T follicular helper cell (primary cell): ENCODE results near the gene MT1F.

Source experiments
- DNase-seq: peaks from one replicate; pipeline ENCODE4 v3.0.0-alpha.2; 2020; ENCODE audit warnings: low read depth

MT1F gene

DNA sequence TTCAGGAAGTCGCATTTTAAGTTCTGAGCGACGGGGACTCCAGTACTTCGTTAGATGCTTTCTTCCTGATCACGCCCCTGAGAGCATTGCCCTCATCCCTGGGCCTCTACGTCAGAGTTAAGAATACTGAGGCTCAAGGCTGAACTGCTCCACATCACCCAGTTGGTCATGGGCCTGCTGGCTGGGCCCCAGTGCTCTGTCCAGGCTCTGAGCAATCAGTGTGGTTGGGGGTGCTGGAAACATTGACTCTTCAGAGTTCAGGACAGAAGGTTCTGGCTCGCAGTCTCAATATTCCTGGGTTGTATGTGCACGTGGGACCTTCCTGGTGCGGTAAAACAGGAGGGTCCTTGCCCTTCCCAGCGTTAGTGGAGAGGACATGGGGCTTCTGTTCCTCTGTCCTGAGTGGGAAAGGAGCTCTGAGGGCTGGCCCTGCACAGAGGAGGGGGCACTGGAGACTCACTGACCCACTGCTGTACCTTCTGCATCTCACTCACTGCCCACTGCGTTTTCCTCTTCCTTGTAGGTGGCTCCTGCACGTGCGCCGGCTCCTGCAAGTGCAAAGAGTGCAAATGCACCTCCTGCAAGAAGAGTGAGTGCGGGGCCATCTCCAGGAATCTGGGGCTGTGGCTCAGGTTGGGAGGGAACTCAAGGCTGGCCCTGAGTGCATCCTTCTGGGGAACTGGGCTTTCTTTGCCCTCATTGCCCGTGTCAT lies 31.7 kb upstream of the MT1F start:
- DNase-seq, result no peak

GRCh38 chr16:56626685-56627084 lies 31.1 kb upstream of the MT1F start:
- no peak for DNase-seq

DNA sequence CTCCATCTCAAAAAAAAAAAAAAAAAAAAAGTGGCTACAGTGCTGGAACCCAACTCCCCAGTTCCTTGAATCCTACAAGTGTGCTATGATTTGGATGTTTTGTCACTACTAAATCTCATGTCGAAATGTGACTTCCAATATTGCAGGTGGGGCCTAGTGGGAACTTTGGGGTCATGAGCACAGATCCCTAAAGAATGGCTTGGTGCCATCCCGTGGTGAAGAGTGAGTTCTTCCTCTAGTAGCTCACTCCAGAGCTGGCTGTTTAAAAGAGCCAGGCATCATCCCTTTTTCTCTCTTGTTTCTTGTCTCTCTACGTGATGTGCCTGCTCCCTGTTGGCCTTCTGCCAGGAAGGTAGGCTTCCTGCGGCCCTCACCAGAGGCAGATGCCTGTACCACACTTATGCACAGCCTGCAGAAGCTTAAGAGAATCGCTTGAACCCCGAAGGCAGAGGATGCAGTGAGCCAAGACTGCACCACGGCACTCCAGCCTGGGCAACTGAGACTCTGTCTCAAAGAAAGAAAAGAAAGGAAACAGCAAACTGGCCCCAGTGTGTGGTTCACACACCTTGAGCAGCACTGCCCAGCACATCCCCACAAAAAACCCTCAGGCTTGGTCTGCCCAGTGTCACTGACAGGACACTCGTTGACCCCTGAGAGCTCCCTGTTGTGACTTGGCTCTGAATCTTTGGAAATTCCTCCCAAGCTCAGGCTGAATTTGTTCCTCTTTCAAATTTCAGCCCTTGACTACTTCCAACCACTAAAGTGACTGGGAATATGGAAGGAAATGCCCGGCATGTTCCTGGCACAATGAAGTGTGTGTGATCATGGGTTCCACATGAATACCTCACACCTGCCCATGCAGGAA lies 29.0 kb upstream of the MT1F start:
- no peak for DNase-seq

DNA sequence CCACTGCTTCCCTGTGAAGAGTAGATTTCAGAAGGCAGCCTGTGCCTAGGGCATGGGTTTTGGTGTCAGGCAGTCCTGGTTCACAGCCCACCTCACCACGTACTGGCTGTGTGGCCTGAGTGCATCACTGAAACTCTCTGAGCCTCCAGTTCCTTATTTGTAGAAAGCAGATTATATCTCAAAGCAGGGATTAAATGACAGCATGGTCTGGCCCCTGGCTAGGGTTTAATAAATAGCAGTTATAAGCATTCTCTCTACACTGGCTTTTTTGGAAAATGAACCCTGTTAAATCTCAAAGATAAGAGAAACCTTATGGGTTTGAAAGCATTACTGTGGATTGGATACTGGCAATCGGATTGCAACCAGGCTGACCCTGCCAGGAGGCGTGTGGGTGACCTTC lies 28.2 kb upstream of the MT1F start:
- no peak for DNase-seq

GRCh38 chr16:56630134-56630533 lies 27.6 kb upstream of the MT1F start:
- DNase-seq, result no peak

DNA sequence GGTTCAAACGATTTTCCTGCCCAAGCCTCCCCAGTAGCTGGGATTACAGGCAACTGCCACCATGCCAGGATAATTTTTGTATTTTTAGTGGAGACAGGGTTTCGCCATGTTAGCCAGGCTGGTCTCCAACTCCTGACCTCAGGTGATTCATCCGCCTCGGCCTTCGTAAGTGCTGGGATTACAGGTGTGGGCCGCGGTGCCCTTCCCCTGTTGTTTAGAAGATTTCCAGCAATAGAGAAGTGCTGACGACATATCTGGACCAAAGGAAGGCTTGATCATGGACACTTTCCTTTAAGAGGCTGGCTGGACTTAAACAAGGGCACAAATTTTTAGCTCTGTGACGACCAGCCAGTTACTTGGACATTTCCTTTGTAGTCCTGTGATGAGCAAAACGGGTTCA lies 26.6 kb upstream of the MT1F start:
- no peak for DNase-seq

DNA sequence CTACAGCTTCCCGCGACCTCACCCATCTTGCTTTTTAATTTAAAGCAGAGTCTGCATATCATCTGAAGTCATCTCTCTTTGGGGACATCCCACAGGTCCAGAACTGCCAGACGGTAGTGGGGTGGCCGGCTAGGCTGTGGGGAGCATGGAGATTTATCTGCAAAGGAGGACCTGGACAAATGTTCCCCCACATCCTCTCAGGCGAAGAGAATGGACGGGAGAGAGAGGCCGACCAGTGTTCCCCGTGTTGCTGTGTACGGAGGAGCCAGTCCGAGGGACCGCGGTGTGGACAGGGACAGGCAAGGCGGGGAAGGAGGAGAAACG lies 26.0 kb upstream of the MT1F start:
- no peak for DNase-seq

- DNase-seq, result no peak
Observed at GRCh38 chr16:56632156-56632847, 25.5 kb upstream of the MT1F start, which contains the start of gene MT1M. Gene MT1M (plus strand): TSS chr16:56632659. CDS start chr16:56632732, 73 bp downstream.

DNA sequence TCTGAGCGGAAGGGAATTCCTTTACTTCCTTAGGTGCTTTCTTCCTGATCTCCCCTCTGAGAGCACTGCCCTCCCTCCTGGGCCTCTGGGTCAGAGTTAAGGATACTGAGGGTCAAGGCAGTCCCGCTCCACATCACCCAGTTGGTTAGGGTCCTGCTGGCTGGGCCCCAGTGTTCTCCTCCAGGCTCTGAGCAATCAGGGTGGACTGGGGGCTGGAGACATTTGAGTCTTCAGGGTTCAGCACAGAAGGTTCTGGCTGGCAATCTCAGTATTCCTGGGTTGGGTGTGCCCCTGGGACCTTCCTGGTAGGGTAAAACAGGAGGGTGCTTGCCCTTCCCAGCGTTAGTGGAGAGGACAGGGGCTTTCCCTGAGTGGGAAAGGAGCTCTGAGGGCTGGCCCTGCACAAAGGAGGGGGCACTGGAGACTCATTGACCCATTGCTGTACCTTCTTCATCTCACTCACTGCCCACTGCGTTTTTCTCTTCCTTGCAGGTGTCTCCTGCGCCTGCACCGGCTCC lies 24.9 kb upstream of the MT1F start:
- DNase-seq, result no peak

GRCh38 chr16:56633535-56633934 lies 24.2 kb upstream of the MT1F start:
- DNase-seq, result no peak

- no peak for DNase-seq
Observed at GRCh38 chr16:56634715-56635440, 22.9 kb upstream of the MT1F start.

DNA sequence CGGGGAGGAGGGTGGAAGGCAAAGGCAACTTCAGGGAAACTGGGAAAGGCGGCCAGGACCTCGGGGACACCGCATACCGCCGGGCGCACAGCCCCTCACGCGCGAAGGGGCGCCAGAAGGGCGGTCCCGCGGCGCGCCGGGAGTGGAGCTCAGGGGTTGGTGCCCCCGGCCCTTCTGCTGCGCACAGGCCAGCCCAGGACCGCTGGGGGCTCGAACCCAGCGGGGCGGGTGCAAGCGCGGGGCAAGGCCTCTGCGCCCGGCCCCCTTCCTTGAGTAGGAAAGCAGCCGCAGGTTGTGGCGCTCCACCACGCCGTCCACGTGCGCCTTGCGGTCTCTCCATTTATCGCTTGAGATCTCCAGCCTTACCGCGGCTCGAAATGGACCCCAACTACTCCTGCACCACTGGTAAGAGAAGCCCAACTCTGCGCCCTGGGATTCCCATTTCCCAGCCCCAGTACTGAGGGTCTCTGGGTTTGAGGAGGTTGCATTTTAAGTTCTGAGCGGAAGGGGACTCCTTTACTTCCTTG lies 22.3 kb upstream of the MT1F start:
- DNase-seq, result no peak

DNA sequence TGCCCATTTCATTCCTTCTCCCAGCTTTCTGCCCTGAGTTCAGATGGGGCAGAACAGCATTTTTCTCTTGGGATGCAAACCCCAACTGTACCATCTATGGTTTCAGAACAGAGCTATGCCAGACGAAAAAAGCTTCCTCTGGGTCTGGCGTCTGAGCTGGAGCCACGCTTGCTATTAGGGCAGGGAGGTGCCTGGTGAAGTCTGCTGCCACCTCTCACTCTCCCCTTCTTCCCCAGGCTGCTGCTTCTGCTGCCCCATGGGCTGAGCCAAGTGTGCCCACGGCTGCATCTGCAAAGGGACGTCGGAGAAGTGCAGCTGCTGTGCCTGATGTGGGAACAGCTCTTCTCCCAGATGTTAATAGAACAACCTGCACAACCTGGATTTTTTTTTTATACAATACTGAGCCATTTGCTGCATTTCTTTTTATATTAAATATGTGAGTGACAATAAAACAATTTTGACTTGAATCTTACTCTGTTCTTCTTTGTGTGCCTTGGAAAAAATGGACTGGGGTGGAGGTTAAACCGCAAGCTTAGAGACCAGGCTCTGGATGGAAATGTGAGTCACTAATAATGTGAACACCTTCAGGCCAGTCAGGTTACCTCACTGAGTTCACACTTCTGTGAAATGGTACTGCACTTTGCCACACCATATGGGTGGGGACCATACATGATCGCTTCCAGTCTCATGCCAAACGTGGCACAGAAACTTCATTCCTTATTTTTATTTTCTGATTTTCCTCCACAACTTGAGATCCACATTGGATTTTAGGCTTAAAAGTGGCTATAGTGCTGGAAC lies 20.9 kb upstream of the MT1F start:
- DNase-seq, result no peak

DNA sequence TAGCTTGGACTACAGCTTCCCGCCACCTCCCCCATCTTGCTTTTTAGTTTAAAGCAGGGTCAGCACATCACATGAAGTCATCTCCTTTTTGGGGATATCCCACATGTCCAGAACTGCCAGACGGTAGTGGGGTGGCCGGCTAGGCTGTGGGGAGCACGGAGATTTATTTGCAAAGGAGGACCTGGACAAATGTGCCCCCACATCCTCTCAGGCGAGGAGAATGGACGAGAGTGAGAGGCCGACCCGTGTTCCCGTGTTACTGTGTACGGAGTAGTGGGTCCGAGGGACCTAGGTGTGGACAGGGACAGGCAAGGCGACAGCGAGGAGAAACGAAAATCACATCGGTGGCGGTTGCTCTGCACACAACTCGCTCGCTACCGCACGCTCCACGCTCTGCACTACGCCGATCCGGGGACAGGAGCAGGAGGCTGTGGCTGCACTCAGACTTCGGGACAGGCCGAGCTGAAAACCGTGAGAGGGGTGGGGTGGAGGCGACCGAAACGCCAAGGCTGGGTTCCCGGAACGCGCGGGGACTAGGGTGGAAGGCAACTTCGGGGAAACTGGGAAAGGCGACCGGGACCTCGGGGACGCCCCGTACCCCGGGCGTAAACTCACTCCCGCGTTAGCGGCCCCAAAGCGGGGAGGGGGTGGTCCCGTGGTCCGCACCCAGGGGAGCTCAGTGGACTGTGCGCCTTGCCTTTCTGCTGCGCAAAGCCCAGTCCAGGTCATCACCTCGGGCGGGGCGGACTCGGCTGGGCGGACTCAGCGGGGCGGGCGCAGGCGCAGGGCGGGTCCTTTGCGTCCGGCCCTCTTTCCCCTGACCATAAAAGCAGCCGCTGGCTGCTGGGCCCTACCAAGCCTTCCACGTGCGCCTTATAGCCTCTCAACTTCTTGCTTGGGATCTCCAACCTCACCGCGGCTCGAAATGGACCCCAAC lies 19.7 kb upstream of the MT1F start, which contains the start of gene MT1A:
MT1A (plus strand) TSS at position 853 of the 937 bp plus-strand sequence; CDS start at position 926, 73 bp downstream.
- DNase-seq, result no peak

GRCh38 chr16:56639045-56639444 lies 18.7 kb upstream of the MT1F start:
- no peak for DNase-seq

DNA sequence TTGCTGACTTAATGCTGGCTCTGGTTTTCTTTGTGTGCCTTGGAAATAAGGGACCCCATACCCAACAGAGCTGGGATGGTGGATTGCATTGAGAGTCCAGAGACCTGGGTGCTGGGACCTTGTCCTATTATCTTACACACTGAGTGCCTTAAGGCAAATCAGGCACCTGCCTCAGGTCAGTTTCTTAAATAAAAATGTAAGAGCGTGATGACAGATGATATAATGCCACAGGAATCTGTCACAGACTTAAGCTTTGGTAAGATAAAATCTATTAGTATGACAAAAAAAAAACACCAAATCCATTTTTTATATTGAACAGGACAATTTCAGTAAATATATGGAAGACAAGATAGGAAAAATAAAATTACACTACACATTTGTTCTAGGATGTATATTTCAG lies 17.7 kb upstream of the MT1F start:
- DNase-seq, result no peak

DNA sequence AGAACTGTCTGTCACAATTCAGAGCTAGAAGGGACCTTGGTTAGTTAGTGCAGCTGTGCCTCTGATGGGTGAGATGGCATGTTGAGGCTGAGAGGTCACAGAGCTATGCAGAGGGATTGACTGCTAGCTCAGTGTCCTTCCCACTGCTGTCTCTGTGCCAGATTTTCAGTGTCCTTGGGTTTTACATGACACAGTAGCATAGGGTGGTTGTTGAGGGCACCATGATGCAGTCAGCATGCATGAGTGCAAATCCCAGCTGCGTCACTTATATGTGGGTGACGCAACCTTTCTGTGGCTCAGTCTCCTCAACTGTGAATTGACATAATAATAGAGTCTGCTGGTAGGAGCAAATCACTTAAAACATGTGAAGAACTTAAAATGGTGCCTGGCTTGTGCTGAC lies 16.6 kb upstream of the MT1F start:
- no peak for DNase-seq

DNA sequence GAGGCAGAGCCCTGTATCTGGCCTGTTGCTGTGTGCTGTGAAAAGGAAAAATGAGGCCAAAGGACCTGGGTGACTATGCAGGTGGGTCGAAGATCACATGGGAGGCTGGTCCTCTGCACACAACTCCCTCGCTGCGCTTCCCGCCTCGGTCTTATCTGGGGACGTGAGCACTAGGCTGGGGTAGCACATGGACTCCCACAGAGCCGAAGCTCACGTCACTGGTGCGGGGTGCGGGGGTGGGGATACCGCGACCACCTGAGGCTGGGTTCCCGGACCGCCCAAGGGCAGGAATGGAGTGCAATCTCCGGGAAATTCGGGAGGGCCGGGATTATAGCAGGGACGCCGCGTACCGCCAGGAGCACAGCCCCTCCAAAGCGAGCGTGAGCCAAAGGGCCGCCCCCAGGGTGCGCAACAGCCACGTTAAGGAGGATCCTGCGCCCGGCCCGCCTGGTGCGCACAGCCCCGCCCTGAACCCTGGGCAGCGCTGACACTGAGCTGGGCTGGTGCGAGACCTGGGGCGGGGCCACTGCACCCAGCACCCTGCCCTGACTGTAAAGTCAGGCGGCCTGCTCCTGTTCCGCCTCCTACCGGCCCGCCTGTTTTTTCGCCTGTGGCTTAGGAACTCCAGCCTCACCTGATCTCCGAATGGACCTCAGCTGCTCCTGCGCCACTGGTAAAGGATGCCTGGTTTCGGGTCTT lies 14.5 kb upstream of the MT1F start:
- DNase-seq, result peak; percentile 52

- DNase-seq, result no peak
Observed at GRCh38 chr16:56643833-56644232, 13.9 kb upstream of the MT1F start.
